MM.1S (cell line): ENCODE data around the gene ZNF451.

Experiments used
- DNase-seq: peaks from one replicate; pipeline ENCODE4 v3.0.0-alpha.2; 2015
- H2AFZ ChIP-seq: fragments of 300-600 bp; sonication (generic); 2 replicates; pipeline ENCODE4 v1.6.0; 2016; ENCODE audit warnings: antibody characterized with exemption, low read length
- H3F3A ChIP-seq: fragments of 300-600 bp; sonication (generic); 2 replicates; pipeline ENCODE4 v1.6.1; 2016; ENCODE audit warnings: mild to moderate bottlenecking, antibody characterized with exemption, low read length, moderate library complexity, mixed read lengths; ENCODE audit not compliant: insufficient read depth
- H3K27ac ChIP-seq: fragments of 300-600 bp; sonication (generic); 2 replicates; pipeline ENCODE4 v1.5.1; 2016; ENCODE audit warnings: mild to moderate bottlenecking, low read length
- H3K27me3 ChIP-seq: fragments of 300-600 bp; sonication (generic); replicated peaks from 2 replicates; pipeline ENCODE4 v1.6.0; 2016; ENCODE audit warnings: low read length; ENCODE audit not compliant: insufficient read depth
- H3K36me3 ChIP-seq: fragments of 300-600 bp; sonication (generic); replicated peaks from 2 replicates; pipeline ENCODE4 v1.6.1; 2016; ENCODE audit warnings: mild to moderate bottlenecking, low read length, mixed read lengths; ENCODE audit not compliant: insufficient read depth
- H3K4me1 ChIP-seq: fragments of 300-600 bp; sonication (generic); 2 replicates; pipeline ENCODE4 v1.6.1; 2016; ENCODE audit warnings: low read length, mixed read lengths
- H3K4me2 ChIP-seq: fragments of 300-600 bp; sonication (generic); 2 replicates; pipeline ENCODE4 v1.6.0; 2016; ENCODE audit warnings: low read depth, low read length
- H3K4me3 ChIP-seq: fragments of 300-600 bp; sonication (generic); 2 replicates; pipeline ENCODE4 v1.5.1; 2016; ENCODE audit warnings: low read length, mixed read lengths
- H3K79me2 ChIP-seq: fragments of 300-600 bp; sonication (generic); 2 replicates; pipeline ENCODE4 v1.6.1; 2016; ENCODE audit warnings: mixed run types, low read length, mixed read lengths
- H3K9ac ChIP-seq: fragments of 300-600 bp; sonication (generic); 2 replicates; pipeline ENCODE4 v1.6.1; 2016; ENCODE audit warnings: low read length, mixed read lengths
- H3K9me2 ChIP-seq: fragments of 300-600 bp; sonication (generic); replicated peaks from 2 replicates; pipeline ENCODE4 v1.6.1; 2016; ENCODE audit warnings: mild to moderate bottlenecking, low read length, mixed read lengths; ENCODE audit not compliant: insufficient read depth
- H3K9me3 ChIP-seq: fragments of 300-600 bp; sonication (generic); replicated peaks from 2 replicates; pipeline ENCODE4 v1.6.1; 2016; ENCODE audit warnings: mild to moderate bottlenecking, low read length, mixed read lengths; ENCODE audit not compliant: insufficient read depth
- H4K20me1 ChIP-seq: fragments of 300-600 bp; sonication (generic); 2 replicates; pipeline ENCODE4 v1.6.1; 2016; ENCODE audit warnings: mild to moderate bottlenecking, low read length, moderate library complexity, mixed read lengths; ENCODE audit not compliant: insufficient read depth
- EZH2 ChIP-seq: fragments of 300-600 bp; sonication (generic); optimal IDR thresholded peaks from 2 replicates; pipeline ENCODE3; 2017; ENCODE audit warnings: low read depth, mild to moderate bottlenecking, antibody characterized with exemption, low read length, mixed read lengths
- EZH2phosphoT487 ChIP-seq: fragments of 300-600 bp; sonication (generic); IDR thresholded peaks from 2 replicates; pipeline ENCODE4 v1.6.1; 2018; ENCODE audit warnings: antibody characterized with exemption, low read length
- TF ChIP-seq, protein P1 (sequence below): fragments of 300-600 bp; sonication (generic); IDR thresholded peaks from 2 replicates; pipeline ENCODE4 v1.5.1; 2016; ENCODE audit warnings: antibody characterized with exemption, low read length, mixed read lengths

ZNF451 gene

DNA sequence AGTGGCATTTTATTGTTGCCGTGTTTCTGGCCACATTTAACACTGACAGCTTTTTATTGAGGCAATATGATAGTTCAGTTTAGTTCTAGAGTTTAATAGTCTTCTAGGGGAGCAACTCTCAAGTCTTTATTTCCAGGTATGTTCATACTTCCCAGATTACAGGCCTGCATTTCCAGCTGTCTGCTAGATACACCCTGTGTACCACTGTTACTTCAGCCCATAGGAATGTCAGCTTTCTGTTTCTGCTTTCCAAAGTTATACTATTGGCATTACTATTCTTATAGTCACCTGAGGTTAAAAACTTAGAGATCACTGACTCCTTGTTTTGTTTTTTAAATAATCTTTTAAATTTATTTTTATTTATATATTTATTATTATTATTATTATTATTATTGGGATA, 7.6 kb downstream of the ZNF451 start:
- TF ChIP-seq EZH2phosphoT487 = no peak
- TF ChIP-seq, protein P1, sequence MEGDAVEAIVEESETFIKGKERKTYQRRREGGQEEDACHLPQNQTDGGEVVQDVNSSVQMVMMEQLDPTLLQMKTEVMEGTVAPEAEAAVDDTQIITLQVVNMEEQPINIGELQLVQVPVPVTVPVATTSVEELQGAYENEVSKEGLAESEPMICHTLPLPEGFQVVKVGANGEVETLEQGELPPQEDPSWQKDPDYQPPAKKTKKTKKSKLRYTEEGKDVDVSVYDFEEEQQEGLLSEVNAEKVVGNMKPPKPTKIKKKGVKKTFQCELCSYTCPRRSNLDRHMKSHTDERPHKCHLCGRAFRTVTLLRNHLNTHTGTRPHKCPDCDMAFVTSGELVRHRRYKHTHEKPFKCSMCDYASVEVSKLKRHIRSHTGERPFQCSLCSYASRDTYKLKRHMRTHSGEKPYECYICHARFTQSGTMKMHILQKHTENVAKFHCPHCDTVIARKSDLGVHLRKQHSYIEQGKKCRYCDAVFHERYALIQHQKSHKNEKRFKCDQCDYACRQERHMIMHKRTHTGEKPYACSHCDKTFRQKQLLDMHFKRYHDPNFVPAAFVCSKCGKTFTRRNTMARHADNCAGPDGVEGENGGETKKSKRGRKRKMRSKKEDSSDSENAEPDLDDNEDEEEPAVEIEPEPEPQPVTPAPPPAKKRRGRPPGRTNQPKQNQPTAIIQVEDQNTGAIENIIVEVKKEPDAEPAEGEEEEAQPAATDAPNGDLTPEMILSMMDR = no peak
- TF ChIP-seq EZH2 = no peak
- H4K20me1 ChIP-seq = no peaks in the 10 kb centered on the region; the same call in 1 of the 2 replicates
- H3K27me3 ChIP-seq = no peaks in the 10 kb centered on the region
- H3K4me2 ChIP-seq = no peak overlapping the region
- H3K4me3 ChIP-seq = no peak overlapping the region
- no peak overlapping the region for H3K27ac ChIP-seq
- peaks cover 7% of the 10 kb centered on the region; the same call in 1 of the 2 replicates for H3K4me1 ChIP-seq
- H3K9ac ChIP-seq = no peak overlapping the region
- H3K36me3 ChIP-seq = peaks cover 18% of the 10 kb centered on the region
- H3K9me2 ChIP-seq = no peaks in the 10 kb centered on the region
- no peak overlapping the region for H2AFZ ChIP-seq
- no peaks in the 10 kb centered on the region for H3K9me3 ChIP-seq
- H3F3A ChIP-seq = no peaks in the 10 kb centered on the region
- peaks cover 90% of the 10 kb centered on the region for H3K79me2 ChIP-seq
- DNase-seq = no peak

DNA sequence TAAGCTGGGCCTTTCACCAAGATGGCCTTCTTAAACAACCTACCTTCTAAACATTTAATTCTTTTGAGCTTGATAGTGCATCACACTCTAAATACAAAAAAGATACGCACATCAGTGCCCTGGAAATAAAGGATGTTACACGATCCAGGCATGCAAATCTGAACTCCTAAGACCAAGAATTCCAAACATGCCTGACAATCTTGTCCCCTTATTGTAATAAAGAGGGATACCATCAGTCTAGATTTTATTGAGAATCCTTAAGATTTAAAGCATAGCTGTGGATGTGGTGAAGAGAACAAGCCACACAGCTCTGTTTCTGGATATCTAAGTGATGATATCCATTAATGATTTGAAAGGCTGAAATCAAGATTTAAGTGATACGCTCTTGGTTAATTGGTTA, 13.0 kb downstream of the ZNF451 start:
- H3K9me3 ChIP-seq = no peaks in the 10 kb centered on the region
- H3F3A ChIP-seq = no peaks in the 10 kb centered on the region; the same call in 1 of the 2 replicates
- no peak overlapping the region for H2AFZ ChIP-seq
- TF ChIP-seq EZH2 = no peak
- TF ChIP-seq EZH2phosphoT487 = no peak
- TF ChIP-seq, protein P1 = no peak
- no peak for DNase-seq
- no peaks in the 10 kb centered on the region for H3K9me2 ChIP-seq
- no peak overlapping the region for H3K27ac ChIP-seq
- peaks cover 83% of the 10 kb centered on the region for H3K79me2 ChIP-seq
- no peaks in the 10 kb centered on the region for H4K20me1 ChIP-seq
- H3K9ac ChIP-seq = no peak overlapping the region
- H3K36me3 ChIP-seq = peaks cover 18% of the 10 kb centered on the region
- no peaks in the 10 kb centered on the region for H3K4me1 ChIP-seq
- no peak overlapping the region for H3K4me2 ChIP-seq
- H3K4me3 ChIP-seq = no peak overlapping the region
- H3K27me3 ChIP-seq = no peaks in the 10 kb centered on the region

- Histone ChIP-seq H3K36me3 (peaks cover 18% of the 10 kb centered on the region), H3K9me3 (no peaks in the 10 kb centered on the region), H3K4me3 (no peak overlapping the region), H3K9ac (no peak overlapping the region), H3K9me2 (no peaks in the 10 kb centered on the region), H3K27me3 (no peaks in the 10 kb centered on the region), H3K27ac (no peak overlapping the region), H3F3A (no peaks in the 10 kb centered on the region; the same call in 1 of the 2 replicates), H3K4me1 (peaks cover 13% of the 10 kb centered on the region), H3K4me2 (no peak overlapping the region), H4K20me1 (0 out of 2 replicates have a peak, but pooled peaks cover 3% of the 10 kb centered on the region), H3K79me2 (peaks cover 79% of the 10 kb centered on the region), H2AFZ (no peak overlapping the region)
- DNase-seq = no peak
- TF ChIP-seq, protein P1 = no peak
- TF ChIP-seq EZH2phosphoT487 (no peak), EZH2 (no peak)
Observed at GRCh38 chr6:57104336-57104735, 14.3 kb downstream of the ZNF451 start.
